Measurements from ENCODE around the gene EPYC. TPM values are rescaled to one million over a fixed set of nuclear protein-coding genes. Genes with fewer than 3 reads are reported as not detected.

EPYC gene
- total and polyA plus RNA-seq, 4 donors, result not detected

- TF ChIP-seq GABPA (IDR thresholded peaks at IDR 0.05 in 1 of 2, conservative IDR thresholded peaks at IDR 0.05 in 1 of 2), result no peak
- TF ChIP-seq JUND (IDR thresholded peaks at IDR 0.05), result no peak
- no peak for TF ChIP-seq REST (IDR thresholded peaks at IDR 0.05)
- no peak for TF ChIP-seq EGR1 (IDR thresholded peaks at IDR 0.05; ENCODE audit: low read depth in 2 of 2)
- TF ChIP-seq NR2F2 (IDR thresholded peaks at IDR 0.05), result no peak
- TF ChIP-seq RXRA (IDR thresholded peaks at IDR 0.05), result no peak
Measured at GRCh38 chr12:90990611-90991010, 14.2 kb downstream of the EPYC start.

GRCh38 chr12:90989686-90990111 lies 15.1 kb downstream of the EPYC start:
- Histone ChIP-seq H3K36me3 (ENCODE audit: control insufficient read depth in 4 of 4, insufficient read depth in 3 of 4, low read depth in 1 of 4, low read length in 3 of 4) (no peaks in the 10 kb centered on the region), H3K4me1 (ENCODE audit: control insufficient read depth in 4 of 4, insufficient read depth in 4 of 4, low read length in 3 of 4) (no peaks in the 10 kb centered on the region), H3K27me3 (ENCODE audit: control insufficient read depth in 4 of 4, insufficient read depth in 4 of 4, low read length in 3 of 4) (no peaks in the 10 kb centered on the region), H3K27ac (ENCODE audit: low read depth in 1 of 2, low read length in 2 of 2) (no peak overlapping the region), H3K9ac (ENCODE audit: low read depth in 1 of 2, low read length in 2 of 2) (no peak overlapping the region), H3K4me3 (ENCODE audit: low read depth in 1 of 3, low read length in 3 of 3) (no peak overlapping the region), H3K9me3 (ENCODE audit: control insufficient read depth in 4 of 4, low read length in 3 of 4) (no peaks in the 10 kb centered on the region)
- TF ChIP-seq YY1 (IDR thresholded peaks at IDR 0.05), result no peak
- no peak for TF ChIP-seq HNF4G (IDR thresholded peaks at IDR 0.05)
- no peak for TF ChIP-seq ATF3 (IDR thresholded peaks at IDR 0.05)
- no peak for TF ChIP-seq FOXA1 (IDR thresholded peaks at IDR 0.05)
- TF ChIP-seq ZBTB33 (IDR thresholded peaks at IDR 0.05), result no peak
- TF ChIP-seq SP1 (IDR thresholded peaks at IDR 0.05), result no peak
- no peak for TF ChIP-seq REST (IDR thresholded peaks at IDR 0.05)
- no peak for TF ChIP-seq CTCF (IDR thresholded peaks at IDR 0.05; ENCODE audit: low read depth, low read length, missing input control)
- TF ChIP-seq HNF4A (conservative IDR thresholded peaks at IDR 0.05), result no peak
- no peak for TF ChIP-seq MAX (IDR thresholded peaks at IDR 0.05)
- TF ChIP-seq RXRA (IDR thresholded peaks at IDR 0.05), result no peak
- no peak for TF ChIP-seq RAD21 (IDR thresholded peaks at IDR 0.05)
- no peak for TF ChIP-seq EGR1 (IDR thresholded peaks at IDR 0.05; ENCODE audit: low read depth in 2 of 2)
- TF ChIP-seq GABPA (IDR thresholded peaks at IDR 0.05 in 1 of 2, conservative IDR thresholded peaks at IDR 0.05 in 1 of 2), result no peak
- TF ChIP-seq TAF1 (conservative IDR thresholded peaks at IDR 0.05), result no peak
- no peak for TF ChIP-seq JUND (IDR thresholded peaks at IDR 0.05)
- TF ChIP-seq NR2F2 (IDR thresholded peaks at IDR 0.05), result no peak
- TF ChIP-seq FOXA2 (IDR thresholded peaks at IDR 0.05), result no peak
- DNase-seq (ENCODE audit: low spot score), result no peak
- WGBS, result 89% methylated on average over 1 of the region's 1 CpG

More at GRCh38 chr12:90990611-90991010, 14.2 kb downstream of the EPYC start:
- Histone ChIP-seq H3K4me3 (ENCODE audit: low read depth in 1 of 3, low read length in 3 of 3) (no peak overlapping the region), H3K27me3 (ENCODE audit: control insufficient read depth in 4 of 4, insufficient read depth in 4 of 4, low read length in 3 of 4) (no peaks in the 10 kb centered on the region), H3K27ac (ENCODE audit: low read depth in 1 of 2, low read length in 2 of 2) (no peak overlapping the region), H3K9me3 (ENCODE audit: control insufficient read depth in 4 of 4, low read length in 3 of 4) (no peaks in the 10 kb centered on the region), H3K4me1 (ENCODE audit: control insufficient read depth in 4 of 4, insufficient read depth in 4 of 4, low read length in 3 of 4) (no peaks in the 10 kb centered on the region), H3K36me3 (ENCODE audit: control insufficient read depth in 4 of 4, insufficient read depth in 3 of 4, low read depth in 1 of 4, low read length in 3 of 4) (no peaks in the 10 kb centered on the region), H3K9ac (ENCODE audit: low read depth in 1 of 2, low read length in 2 of 2) (no peak overlapping the region)
- DNase-seq (ENCODE audit: low spot score), result no peak
- WGBS, result 48% methylated on average over 3 of the region's 3 CpGs

Measured in liver (tissue), 9 donors.